ENCODE data around the gene NFKB2.

The NFKB2 gene

DNA sequence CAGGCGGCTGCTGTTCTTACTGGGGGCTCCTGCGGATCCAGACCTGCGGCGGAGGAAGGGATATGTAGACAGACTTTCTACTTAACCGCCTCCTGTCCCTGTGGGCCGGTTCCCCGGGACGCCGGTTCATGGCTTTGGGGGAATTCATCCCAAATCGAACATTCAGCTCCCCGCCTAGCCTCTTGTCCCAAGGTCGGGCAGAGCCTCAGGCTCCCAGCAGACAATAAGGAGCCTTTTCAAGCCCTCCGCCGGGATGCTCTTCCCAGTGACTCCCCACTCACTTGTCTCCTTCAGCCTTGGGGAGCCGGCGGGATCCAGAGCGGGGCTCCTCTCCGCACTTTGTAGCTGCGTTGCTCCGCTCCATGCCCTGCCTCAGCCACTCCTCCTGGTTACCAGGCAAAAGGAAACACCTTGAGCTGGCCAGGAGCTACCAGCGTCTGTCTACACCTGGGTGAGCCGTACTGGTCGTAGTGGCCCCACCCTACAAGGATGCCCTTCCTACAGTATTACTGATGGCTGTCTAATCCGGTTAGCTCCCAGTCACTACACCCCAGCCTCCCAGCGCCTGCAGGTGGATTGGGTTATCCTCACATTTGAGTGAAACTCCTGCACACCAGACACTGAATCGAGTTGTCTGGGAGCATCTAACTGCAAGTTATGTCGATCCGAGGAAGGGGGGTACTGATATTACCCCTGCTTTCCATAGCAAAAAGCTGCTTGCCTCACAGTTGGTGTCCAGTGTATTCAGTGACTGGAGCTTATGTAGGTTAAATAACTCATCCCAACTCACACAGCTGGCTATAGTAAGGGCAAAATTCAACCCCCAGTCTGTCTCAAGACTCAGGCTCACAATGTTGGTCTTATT is 55.8 kb downstream of the NFKB2 start, which contains the start of gene C10orf95:
TSS of gene C10orf95 (minus strand) at position 439 of the 865 bp plus-strand sequence. CDS start 450 bp downstream, outside the sequence.
- DNase-seq (ENCODE audit: low read depth) = no peak
